ENCODE measurements around the gene USE1.
A peak's percentile ranks its signal among the peaks of the same experiment; 100 is the strongest.

The USE1 gene

DNA sequence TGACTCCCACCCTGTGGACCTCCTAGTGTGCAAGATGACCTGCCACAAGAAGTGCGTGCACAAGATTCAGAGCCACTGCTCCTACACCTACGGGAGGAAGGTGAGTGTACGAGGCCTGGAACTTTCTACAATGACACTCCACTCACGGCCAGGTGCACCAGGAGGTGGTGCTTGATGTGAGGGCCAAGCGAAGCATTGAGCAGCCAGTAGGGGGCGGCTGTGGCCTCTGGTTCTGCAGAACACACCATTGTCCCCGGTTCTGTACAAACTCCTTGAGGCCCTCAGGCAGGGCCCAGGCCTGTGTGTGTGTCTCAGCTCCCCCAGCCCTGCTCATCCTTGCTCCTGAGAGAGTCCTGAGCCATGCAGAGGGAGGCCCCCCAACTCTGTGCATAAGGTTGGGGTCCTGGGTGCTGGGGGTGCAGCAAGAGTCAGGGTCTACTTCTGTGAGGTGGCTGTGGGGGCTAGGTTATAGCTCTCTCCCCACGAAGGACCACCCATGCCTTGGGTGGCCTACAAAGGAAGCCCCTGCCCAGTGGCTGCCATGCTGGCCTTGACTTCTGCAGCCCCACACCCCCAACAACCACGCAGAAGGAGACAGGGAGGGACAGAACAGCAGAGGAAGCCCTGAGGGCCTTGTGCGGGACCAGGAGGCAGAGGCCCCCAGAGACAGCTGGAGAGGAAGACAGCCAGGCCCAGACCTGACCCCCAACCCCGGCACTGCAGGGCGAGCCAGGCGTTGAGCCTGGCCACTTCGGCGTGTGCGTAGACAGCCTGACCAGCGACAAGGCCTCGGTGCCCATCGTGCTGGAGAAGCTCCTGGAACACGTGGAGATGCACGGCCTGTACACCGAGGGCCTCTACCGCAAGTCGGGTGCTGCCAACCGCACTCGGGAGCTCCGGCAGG, 9.7 kb upstream of the USE1 start:
- no peak for DNase-seq (ENCODE audit: low read depth, low spot score)

DNA sequence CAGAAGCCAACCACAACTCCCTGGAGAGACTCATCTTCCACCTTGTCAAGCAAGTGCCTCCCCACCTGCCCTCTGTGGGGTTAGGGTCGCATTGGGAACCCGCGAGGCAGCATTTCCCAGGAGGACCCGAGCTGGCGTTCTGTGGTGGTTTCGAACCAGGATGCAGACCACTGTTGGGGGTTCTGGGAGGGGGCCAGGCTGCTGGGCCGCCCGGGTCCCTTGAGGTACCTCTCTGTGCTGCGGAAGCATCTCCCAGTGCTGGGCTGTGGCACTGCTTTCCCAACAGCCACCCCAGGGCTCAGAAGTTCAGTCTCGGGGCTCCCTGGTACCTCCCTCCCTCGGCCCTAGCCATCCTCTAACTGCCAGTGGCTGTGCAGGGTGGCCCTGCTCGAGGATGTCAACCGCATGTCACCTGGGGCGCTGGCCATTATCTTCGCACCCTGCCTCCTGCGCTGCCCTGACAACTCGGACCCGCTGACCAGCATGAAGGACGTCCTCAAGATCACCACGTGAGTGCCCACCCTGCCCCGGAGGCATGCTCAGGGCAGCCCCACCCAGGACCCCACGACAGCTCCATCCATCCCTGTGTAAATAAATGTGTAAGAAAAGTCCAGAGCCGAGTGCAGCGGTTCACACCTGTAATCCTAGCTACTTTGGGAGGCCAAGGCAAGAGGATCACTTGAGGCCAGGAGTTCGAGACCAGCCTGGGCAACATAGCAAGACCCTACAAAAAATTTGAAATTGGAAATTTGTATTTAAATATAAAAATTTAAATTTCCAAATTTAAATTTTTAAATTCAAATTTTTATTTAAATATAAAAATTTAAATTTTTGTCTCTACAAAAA, 8.2 kb upstream of the USE1 start:
- DNase-seq (ENCODE audit: low read depth, low spot score) = no peak

DNA sequence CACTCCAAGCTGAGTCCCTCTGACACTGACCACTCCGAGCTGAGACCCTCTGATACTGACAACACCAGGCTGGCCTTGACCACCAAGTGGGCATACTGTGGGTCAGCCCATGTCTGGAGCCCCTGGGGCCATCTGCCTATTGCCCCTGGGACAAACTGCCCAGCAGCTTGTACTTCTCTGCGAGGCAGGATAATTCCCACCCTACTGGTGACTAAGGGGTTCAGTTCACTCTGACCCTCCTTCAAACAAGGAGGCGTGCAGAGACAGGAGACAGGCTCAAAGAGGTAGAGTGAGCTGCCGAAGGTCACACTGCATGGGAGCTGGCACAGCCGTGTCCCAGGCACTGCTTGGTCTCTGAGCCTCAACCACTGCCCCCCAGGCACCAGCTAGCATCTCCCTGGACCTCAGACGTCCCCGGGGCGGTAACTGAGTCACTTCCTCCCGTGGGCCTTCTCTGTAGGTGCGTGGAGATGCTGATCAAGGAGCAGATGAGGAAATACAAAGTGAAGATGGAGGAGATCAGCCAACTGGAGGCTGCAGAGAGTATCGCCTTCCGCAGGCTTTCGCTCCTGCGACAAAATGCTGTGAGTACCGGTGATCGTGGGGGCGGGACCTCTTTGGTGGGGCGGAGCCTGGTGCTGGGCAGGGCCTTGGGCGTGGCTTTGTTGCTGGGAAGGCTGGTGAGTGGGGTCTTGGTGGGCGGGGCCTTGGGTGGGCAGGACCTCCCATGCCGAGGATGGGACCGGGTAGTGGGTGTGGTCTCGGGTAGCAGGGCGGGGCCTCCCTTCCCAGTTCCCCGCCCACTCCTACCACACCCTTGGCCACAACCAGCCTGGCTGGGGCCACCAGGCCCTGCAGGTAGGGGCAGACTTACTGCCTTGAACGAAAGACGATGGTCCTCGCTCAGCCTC, 5.8 kb upstream of the USE1 start:
- peak; percentile 70 for DNase-seq (ENCODE audit: low read depth, low spot score)

DNA sequence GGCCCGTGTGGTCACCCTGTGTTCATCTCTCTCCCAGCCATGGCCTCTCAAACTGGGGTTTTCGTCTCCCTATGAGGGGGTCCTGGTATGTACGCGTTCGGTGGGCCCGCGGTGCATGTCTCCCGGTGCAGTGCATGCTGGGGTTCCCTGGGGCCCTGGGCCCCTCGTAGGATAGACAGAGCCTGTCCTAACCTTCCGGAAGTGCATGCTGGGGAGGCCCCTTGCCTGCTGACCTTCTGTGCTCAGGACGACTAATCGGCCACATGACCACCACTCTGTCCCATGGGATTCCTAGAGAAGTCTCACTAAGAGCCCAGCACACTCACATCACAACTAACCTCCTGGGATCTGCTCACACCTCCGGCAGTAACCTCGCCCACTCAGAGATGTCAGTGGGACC, 4.9 kb upstream of the USE1 start:
- no peak for DNase-seq (ENCODE audit: low read depth, low spot score)

DNA sequence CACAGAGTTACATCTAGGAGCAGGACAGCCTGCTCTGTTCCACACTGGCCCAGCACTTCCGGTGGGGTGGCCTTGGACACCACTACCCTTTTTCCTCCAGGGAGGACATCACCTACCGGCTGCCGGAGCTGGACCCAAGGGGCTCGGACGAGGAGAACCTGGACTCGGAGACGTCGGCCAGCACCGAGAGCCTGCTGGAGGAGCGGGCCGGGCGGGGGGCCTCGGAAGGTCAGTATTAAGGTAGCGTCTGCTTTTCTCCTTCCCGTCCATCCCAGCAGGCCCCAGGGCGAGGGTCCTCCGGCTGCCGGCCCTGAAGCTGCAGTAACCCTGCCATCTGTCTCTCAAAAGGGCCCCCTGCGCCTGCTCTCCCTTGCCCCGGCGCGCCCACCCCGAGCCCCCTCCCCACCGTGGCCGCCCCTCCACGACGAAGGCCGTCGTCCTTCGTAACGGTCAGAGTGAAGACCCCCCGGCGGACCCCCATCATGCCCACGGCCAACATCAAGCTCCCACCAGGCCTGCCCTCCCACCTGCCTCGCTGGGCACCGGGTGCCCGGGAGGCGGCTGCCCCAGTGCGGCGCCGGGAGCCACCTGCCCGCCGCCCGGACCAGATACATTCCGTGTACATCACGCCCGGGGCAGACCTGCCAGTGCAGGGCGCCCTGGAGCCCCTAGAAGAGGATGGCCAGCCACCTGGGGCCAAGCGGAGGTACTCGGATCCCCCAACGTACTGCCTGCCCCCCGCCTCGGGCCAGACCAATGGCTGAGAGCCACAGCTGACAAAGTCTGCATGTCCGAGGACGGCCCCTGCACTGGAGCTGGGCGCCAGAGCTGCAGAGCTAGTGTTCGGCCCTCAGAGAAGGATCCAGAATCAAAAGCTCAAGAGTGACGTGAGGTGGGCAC, 3.4 kb upstream of the USE1 start:
- no peak for DNase-seq (ENCODE audit: low read depth, low spot score)

DNA sequence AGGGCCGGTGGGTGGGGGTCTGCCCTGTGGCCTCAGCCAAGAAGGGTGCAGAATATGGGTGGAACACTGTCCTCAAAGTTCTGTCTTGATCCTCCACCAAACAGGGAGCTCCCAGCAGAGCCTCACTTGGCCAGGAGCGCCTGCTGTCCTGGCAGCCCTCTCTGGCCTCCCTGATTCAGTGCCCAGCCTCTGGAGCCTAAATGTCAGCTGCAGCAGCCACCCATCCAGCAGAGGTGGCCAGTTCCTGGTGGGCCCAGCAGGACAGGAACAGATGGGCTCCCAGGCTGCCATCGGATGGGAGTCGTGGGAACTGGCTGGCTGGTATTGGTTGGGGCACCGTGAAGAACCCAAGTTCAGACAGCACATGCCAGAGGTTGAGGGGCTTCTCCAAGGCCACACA, 1.8 kb upstream of the USE1 start:
- DNase-seq (ENCODE audit: low read depth, low spot score) = no peak

DNA sequence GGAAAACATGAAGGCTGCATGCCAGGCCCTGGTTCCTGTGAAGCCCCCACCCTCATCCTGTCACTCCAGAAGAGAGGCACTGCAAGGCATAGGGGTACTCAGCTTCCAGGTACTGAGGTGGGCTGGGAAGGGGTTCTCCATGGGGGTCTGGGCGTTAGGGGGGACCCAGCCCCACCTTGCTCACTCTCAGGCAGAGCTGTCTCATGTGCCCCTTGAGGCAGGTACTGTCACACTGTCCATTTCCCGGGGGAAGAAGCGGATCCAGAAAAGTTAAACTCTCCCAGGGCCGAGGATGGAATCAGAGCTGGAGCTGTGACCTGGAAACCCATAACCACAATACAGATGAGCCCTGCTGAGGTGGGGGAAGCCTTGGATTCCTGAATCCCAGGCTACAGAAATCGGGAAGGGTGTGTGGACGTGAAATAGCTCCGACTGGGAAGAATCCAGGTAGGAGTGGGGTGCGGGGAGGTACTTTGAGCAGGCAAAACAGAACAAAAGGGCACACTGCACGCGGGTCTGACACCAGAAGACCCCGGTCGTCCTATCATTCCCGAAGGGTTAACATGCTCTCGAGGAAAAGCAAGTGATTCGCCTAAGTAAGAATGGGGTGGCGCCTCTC, 540 bp upstream of the USE1 start:
- no peak for DNase-seq (ENCODE audit: low read depth, low spot score)

DNA sequence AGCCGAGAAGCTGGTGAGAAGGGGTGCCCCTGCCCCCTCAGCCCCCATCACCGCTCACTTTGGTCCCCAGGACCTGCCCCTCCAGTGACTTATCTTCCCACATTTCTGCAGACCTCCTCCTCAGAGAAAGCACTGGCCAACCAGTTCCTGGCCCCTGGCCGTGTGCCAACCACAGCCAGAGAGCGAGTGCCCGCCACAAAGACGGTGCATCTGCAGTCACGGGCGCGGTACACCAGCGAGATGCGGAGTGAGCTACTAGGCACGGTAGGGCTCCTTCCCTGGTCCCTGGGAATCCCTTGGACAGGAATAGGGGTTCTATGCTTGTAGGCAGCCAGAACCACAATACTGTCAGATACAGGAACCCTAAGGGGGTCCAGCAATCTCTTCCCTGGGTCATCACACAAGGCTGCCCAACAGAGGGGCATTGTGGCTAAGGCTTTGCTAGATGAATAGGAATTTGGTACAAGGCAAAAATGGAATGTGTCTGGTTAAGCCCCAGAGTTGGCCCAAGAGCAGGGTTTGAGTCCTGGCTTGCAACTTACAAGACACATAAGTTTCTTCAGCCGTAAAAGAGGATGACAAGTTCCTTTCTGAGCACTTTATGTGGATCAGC, 1.0 kb downstream of the USE1 start:
- DNase-seq (ENCODE audit: low read depth, low spot score) = no peak

DNA sequence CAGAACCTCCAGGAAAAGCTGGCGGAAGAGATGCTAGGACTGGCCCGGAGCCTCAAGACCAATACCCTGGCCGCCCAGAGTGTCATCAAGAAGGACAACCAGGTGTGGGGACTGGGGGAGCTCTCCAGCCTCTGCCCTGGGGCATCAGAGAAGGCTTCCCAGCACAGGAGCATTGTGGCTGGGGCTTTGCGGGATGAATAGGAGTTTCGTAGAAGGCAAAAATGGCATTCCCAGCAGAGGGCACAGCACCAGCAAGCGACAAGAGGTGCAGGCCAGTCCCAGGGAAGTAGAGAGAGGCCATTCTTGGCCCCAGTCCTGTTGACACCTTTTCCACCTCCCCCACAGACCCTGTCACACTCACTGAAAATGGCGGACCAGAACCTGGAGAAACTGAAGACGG, 4.1 kb downstream of the USE1 start:
- DNase-seq (ENCODE audit: low read depth, low spot score) = no peak

DNA sequence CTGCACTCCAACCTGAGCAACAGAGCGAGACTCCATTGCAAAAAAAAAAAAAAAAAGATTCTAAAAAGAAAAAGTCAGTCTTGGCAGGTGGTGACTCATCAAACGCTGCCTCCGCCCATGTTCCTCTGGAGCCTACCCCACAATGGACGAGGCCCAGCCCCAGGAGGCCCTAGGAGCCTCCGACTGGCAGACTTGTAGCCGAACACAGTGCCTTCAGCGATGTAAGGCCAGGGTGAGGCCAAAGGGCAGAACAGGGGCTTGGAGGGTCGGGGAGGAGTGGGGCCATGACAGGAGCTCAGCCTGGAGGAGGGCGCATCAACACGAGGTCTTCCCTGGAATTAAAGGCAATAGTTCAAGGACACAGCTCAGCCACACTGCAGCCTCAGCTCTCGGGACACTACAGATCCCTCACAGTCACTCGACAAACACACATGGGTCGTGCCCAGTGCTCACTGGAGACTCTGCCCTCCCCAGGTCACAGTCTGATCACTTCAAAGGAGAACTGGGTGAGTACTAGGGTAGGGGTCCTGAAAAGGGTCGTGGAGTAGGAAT, 5.1 kb downstream of the USE1 start:
- DNase-seq (ENCODE audit: low read depth, low spot score) = no peak

DNA sequence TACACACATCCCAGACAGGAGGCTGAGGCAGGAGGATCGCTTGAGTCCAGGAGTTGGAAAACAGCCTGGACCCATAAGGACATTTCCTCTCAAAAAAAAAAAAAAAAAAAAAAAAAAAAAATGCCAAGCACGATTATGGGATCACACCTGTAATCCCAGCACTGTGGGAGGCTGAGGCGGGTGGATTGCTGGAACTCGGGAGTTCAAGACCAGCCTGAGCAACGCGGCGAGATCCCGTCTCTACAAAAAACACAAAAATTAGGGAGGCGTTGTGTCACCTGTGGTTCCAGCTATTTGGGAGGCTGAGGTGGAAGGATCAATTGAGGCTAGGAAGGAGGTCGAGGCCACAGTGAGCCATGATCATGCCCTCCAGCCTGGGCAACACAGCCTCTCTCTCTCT, 9.9 kb downstream of the USE1 start:
- no peak for DNase-seq (ENCODE audit: low read depth, low spot score)

DNA sequence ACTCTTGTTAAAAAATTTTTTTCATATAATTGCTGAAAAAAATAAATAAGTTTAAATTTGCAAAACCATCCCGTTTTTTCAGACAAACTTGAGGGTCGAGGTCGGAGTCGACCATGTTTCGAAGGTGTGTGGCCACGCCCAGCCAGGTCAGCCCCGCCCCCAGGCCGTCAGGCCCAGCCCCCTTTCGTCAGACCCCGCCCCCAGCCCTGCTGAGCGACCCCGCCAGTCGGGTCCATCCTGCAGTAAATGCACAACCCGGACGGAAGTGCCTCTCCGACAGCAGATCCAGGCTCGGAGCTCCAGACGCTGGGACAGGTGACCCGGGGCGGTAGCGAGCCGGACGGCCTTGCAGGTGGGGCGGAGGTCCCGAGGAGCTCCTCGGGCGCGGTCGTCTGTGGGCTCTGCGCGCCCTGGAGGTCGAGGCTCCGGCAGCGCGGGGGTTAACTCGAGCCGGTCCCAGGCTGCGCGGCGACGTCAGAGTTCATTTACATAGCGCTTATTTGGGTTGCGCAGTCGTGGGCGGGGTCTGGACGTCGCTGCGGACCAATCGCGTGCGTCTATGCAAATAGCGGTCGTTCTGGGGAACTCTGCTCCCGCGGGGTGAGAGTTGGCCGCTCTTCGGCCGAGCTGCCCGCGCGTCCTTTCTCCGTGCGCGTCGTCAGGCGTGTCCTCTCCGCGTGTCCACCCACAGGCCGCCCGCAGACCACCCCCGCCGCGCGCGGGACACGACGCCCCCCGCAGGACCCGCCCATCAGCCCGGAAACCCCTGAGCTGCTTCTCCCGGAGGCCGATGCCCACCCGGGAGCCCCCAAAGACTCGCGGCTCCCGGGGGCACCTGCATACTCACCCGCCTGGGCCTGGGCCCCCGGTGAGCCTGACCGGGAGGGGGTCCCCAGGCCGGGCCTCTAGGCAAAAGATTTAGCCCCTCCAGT, 11.1 kb downstream of the USE1 start, which contains the start of gene OCEL1:
Gene OCEL1, plus strand, starts transcription at position 225 of the 932 bp plus-strand sequence. Its CDS starts 22 bp downstream, at position 247.
- DNase-seq (ENCODE audit: low read depth, low spot score) = peak; percentile 90

DNA sequence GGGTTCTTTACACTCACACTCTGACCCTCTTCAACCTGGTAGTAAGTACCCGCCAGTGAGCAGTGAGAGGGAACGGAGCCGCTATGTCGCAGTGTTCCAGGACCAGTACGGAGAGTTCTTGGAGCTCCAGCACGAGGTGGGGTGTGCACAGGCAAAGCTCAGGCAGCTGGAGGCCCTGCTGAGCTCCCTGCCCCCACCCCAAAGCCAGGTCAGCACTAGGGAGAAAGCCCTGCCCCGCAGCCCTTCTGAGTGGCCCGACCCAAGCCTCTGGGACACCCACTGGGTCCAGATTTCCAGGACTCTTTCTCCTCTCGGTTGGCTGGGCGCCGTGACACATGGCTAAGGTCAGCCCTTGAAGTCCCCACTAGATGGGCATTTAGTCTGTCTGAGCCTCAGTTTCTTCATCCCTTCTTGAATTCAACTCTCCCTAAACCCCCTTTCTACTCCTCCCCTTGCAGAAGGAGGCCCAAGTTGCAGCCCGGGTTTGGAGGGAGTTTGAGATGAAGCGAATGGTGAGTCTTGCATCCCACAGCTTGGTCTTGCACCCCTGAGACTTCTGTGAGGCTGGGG, 12.7 kb downstream of the USE1 start:
- no peak for DNase-seq (ENCODE audit: low read depth, low spot score)

DNA sequence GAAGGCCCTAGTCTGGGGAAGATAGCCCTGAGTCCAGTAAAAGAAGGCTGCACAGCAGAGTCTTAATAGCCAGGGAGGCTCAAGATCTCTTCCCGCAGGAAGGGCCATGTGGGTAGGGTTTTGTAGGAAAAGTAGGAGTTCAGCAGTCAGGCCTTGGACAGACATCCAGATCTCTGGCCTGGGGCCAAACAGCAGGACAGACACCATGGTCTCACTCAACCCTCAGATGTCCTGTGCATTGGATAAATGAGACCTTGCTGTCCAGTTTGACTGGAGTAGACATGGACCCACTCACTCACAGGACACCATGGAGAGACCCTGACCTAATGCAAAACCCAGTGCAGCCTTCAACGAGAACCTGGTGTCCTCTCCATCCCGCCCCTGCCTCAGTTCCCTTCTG, 14.7 kb downstream of the USE1 start:
- DNase-seq (ENCODE audit: low read depth, low spot score) = no peak

DNA sequence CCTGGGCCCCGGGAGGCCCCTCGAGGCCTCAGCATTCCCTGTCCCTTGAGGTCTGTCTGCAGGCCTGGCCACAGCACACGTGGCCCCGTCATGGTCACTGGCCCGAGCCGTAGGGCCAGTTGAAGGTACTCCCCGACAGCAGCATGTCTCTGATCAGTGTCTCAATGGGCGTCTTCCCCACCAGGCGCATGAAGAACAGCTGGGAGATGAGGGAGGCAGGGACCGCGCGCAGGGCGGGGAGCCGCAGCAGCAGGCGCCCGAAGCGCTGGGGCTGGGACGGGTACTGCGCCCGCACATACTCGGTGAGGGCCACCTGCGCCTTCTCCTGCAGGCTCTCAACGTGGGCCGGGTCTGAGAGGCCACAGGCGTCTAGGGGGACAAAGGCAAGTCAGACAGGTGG, 17.1 kb downstream of the USE1 start:
- DNase-seq (ENCODE audit: low read depth, low spot score) = no peak

DNA sequence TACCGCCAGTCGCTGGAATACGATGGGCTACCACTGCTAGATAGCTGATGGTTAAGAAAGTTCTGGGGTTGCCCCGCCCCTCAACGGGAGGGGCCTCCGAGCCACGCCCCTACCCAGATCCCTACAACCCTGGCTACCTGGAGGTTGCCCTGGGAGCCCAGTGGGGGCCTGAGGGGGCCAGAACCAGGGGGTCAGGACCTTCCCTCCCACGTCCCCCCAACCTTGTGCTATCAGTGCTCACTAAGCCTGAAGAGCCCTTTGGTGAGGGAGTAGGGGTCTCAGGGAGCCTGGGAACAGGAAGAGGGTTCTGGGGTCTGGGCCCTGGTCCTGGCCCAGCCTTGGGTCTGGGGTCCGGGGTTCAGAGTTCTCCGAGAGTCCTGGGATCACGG, 19.7 kb downstream of the USE1 start:
- DNase-seq (ENCODE audit: low read depth, low spot score) = no peak

DNA sequence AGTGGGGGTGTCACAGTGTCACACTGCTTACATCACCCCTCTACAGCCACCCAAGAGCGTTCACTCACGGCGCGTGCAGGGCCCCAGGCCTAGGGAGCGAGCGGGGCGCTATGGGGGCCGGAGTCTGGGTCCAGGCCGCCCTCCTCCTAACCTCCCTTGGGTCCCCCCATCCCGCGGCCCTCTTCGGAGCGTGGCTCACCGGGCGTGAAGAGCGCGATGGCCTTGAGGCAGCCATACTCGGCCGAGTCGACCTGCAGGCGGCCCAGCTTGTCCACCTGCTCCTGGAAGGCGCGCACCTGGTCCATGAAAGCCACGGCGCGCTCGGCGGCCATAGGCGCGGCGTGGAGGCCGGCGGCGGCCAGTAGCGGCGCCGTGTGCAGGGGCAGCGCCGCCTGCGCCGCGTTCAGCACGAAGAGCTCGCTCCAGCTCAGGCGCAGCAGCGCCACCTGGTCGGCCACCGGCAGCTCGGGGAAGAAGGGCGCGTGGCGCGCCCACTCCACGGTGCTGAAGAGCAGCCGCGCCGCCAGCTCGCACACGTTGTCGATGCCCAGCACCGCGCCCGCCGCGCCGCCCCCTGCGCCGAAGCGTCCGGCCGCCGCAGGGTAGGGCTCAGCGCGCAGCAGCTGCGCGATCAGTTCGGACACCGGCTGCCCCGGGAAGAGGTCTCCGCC, 20.3 kb downstream of the USE1 start:
- no peak for DNase-seq (ENCODE audit: low read depth, low spot score)
